Measurements from ENCODE around the gene MX2. TPM values are rescaled to one million over a fixed set of nuclear protein-coding genes. Genes with fewer than 3 reads are reported as not detected.

Gene MX2
- total and polyA plus RNA-seq, 2 of the 4 experiments (the other 2 are of a cell fraction) = 0.53 to 0.54 TPM

- Histone ChIP-seq H3K18ac (ENCODE audit: low read depth, low read length) (no peak overlapping the region), H3K56ac (ENCODE audit: extremely low read depth, insufficient read depth, low read length) (no peak overlapping the region), H4K8ac (ENCODE audit: low read depth in 2 of 2, low read length in 2 of 2) (no peak overlapping the region), H3K27ac (ENCODE audit: insufficient read depth, low read length) (no peak overlapping the region), H3K9me1 (ENCODE audit: insufficient read depth, low read length) (no peaks in the 10 kb centered on the region), H3K79me1 (ENCODE audit: low read depth in 1 of 2, low read length in 2 of 2) (no peaks in the 10 kb centered on the region), H3K14ac (replicated peaks; ENCODE audit: low read depth, low read length) (no peak overlapping the region), H3K9me3 (ENCODE audit: control insufficient read depth, insufficient read depth, low read length) (no peaks in the 10 kb centered on the region), H2AFZ (replicated peaks; ENCODE audit: low read length, poor library complexity) (no peak overlapping the region), H3K27me3 (ENCODE audit: control insufficient read depth, insufficient read depth, low read length) (no peaks in the 10 kb centered on the region), H3K23ac (ENCODE audit: low read depth, low read length) (no peak overlapping the region), H3K36me3 (ENCODE audit: control insufficient read depth, insufficient read depth, low read length) (no peaks in the 10 kb centered on the region), H2AK5ac (ENCODE audit: low read depth, low read length) (no peak overlapping the region), H4K5ac (ENCODE audit: low read depth, low read length) (no peak overlapping the region), H3K4me3 (ENCODE audit: insufficient read depth, low read depth, low read length) (no peak overlapping the region), H3K9ac (ENCODE audit: low read depth, low read length) (no peak overlapping the region), H4K91ac (ENCODE audit: insufficient read depth, low read depth, low read length) (no peak overlapping the region), H3K4me1 (ENCODE audit: control insufficient read depth, insufficient read depth, low read length) (no peaks in the 10 kb centered on the region), H2BK5ac (ENCODE audit: low read depth, low read length, poor library complexity, severe bottlenecking) (no peak overlapping the region), H4K20me1 (ENCODE audit: insufficient read depth, low read length) (no peaks in the 10 kb centered on the region), H2BK15ac (ENCODE audit: low read depth, low read length) (no peak overlapping the region), H2BK120ac (ENCODE audit: low read depth, low read length) (no peak overlapping the region), H3K4ac (ENCODE audit: low read depth, low read length) (no peak overlapping the region), H3K4me2 (ENCODE audit: low read depth, low read length) (no peak overlapping the region), H2BK20ac (ENCODE audit: low read depth, low read length) (no peak overlapping the region), H2AK9ac (replicated peaks; ENCODE audit: low read depth, low read length, poor library complexity) (no peak overlapping the region)
- TF ChIP-seq CTCF (conservative IDR thresholded peaks at IDR 0.05; ENCODE audit: low read depth, low read length) (no peak), RAD21 (IDR thresholded peaks at IDR 0.05; ENCODE audit: low read length) (no peak), MXI1 (IDR thresholded peaks at IDR 0.05; ENCODE audit: borderline replicate concordance, low read depth, low read length) (no peak), MAZ (IDR thresholded peaks at IDR 0.05; ENCODE audit: borderline replicate concordance, low read depth, low read length) (no peak), RFX5 (IDR thresholded peaks at IDR 0.05; ENCODE audit: low read depth, low read length) (no peak), USF2 (IDR thresholded peaks at IDR 0.05; ENCODE audit: low read depth, low read length) (no peak), SMC3 (IDR thresholded peaks at IDR 0.05; ENCODE audit: low read depth, low read length) (no peak), FOS (IDR thresholded peaks at IDR 0.05; ENCODE audit: low read depth, low read length) (no peak), BHLHE40 (IDR thresholded peaks at IDR 0.05; ENCODE audit: low read depth, low read length) (no peak), CHD1 (IDR thresholded peaks at IDR 0.05; ENCODE audit: low read depth, low read length) (no peak), NFE2L2 (IDR thresholded peaks at IDR 0.05; ENCODE audit: low read depth, low read length) (no peak), RCOR1 (IDR thresholded peaks at IDR 0.05; ENCODE audit: insufficient replicate concordance, low read length) (no peak), ELK1 (IDR thresholded peaks at IDR 0.05; ENCODE audit: borderline replicate concordance, low read depth, low read length) (no peak)
- DNase-seq (no peak), ATAC-seq (ENCODE audit: low read depth) (no peak)
- 80% methylated on average over 1 of the region's 3 CpGs; no CpG with 5 or more reads in 1 of the 2 experiments for WGBS, 2 experiments (ENCODE audit: extremely low coverage in 2 of 2, insufficient read length in 1 of 2)
- ChIA-PET POLR2A (ENCODE audit: unreplicated experiment) (no interaction called here), CTCF (no interaction called here)
- dilution Hi-C loops (cut with HindIII; ENCODE audit: low sequenced_read_pairs, unreplicated experiment) = no loop called here
- in situ Hi-C loops (cut with MboI; ENCODE audit: low sequenced_read_pairs) = no loop called here
- BruUV-seq (replicated peaks) = no TSS peak
- intact Hi-C loops (cut with micrococcal nuclease) = no loop called here
Measured at GRCh38 chr21:41447356-41447755, 85.5 kb downstream of the MX2 start.
